ENCODE data around the gene COBL.

COBL gene

GRCh38 chr7:51019191-51019844 lies 297.3 kb downstream of the COBL start:
- peak; percentile 53 for DNase-seq (ENCODE audit: low read depth)
- no peak overlapping the region for H3K4me3 ChIP-seq (ENCODE audit: control insufficient read depth, low read depth, low read length)
- no peak for TF ChIP-seq CTCF (IDR thresholded peaks at IDR 0.05; ENCODE audit: control insufficient read depth, insufficient read depth, low read depth, low read length, missing control alignments)

GRCh38 chr7:51017576-51018535 lies 298.8 kb downstream of the COBL start:
- DNase-seq (ENCODE audit: low read depth): no peak
- H3K4me3 ChIP-seq (ENCODE audit: control insufficient read depth, low read depth, low read length): no peak overlapping the region
- no peak for TF ChIP-seq CTCF (IDR thresholded peaks at IDR 0.05; ENCODE audit: control insufficient read depth, insufficient read depth, low read depth, low read length, missing control alignments)

- no peak for TF ChIP-seq CTCF (IDR thresholded peaks at IDR 0.05; ENCODE audit: control insufficient read depth, insufficient read depth, low read depth, low read length, missing control alignments)
- DNase-seq (ENCODE audit: low read depth): no peak
- no peak overlapping the region for H3K4me3 ChIP-seq (ENCODE audit: control insufficient read depth, low read depth, low read length)
These were observed 300.1 kb downstream of the COBL start for GRCh38 chr7:51016546-51016945.

- no peak overlapping the region for H3K4me3 ChIP-seq (ENCODE audit: control insufficient read depth, low read depth, low read length)
- DNase-seq (ENCODE audit: low read depth): no peak
- TF ChIP-seq CTCF (IDR thresholded peaks at IDR 0.05; ENCODE audit: control insufficient read depth, insufficient read depth, low read depth, low read length, missing control alignments): no peak
These were observed 301.0 kb downstream of the COBL start for GRCh38 chr7:51015581-51015980.

- H3K4me3 ChIP-seq (ENCODE audit: control insufficient read depth, low read depth, low read length): no peak overlapping the region
- no peak for DNase-seq (ENCODE audit: low read depth)
- no peak for TF ChIP-seq CTCF (IDR thresholded peaks at IDR 0.05; ENCODE audit: control insufficient read depth, insufficient read depth, low read depth, low read length, missing control alignments)
These were observed 301.8 kb downstream of the COBL start for GRCh38 chr7:51014811-51015210.

- TF ChIP-seq CTCF (IDR thresholded peaks at IDR 0.05; ENCODE audit: control insufficient read depth, insufficient read depth, low read depth, low read length, missing control alignments): no peak
- H3K4me3 ChIP-seq (ENCODE audit: control insufficient read depth, low read depth, low read length): no peak overlapping the region
These were observed 302.6 kb downstream of the COBL start for GRCh38 chr7:51013861-51014511.

More at GRCh38 chr7:51013861-51014511, 302.6 kb downstream of the COBL start:
- DNase-seq (ENCODE audit: low read depth): no peak
